Endothelial cell of umbilical vein (primary cell): ENCODE measurements around the gene ACTG2. TPM values are rescaled to one million over a fixed set of nuclear protein-coding genes. Genes with fewer than 3 reads are reported as not detected.

ENCODE experiments used
- BruUV-seq: library from RNA; stranded (reverse); fragments of 400-500 nt; replicated peaks from 2 replicates; lab custom pipeline; 2021; lab: Mats Ljungman, UMichigan
- CTCF ChIA-PET: fragments of 300-600, 350-600 bp; sonication (Branson Sonifier 250); formaldehyde crosslinking; loops from one replicate; lab custom pipeline; 2021; ENCODE audit warnings: antibody characterized with exemption, inconsistent platforms; lab: Charles Lee
- POLR2A ChIA-PET: fragments of 300-600, 350-600 bp; sonication (Branson Sonifier 250); formaldehyde crosslinking; loops from one replicate; lab custom pipeline; 2021; ENCODE audit warnings: antibody characterized with exemption, inconsistent platforms; lab: Charles Lee
- DNase-seq: peaks from one replicate; pipeline ENCODE4 v3.0.0-alpha.2; 2011; ENCODE audit warnings: low read depth, low spot score
- FAIRE-seq: peaks from 2 replicates; lab custom pipeline; 2011; peaks lifted over from hg19 to GRCh38; lab: Jason Lieb, UNC
- H2AFZ ChIP-seq: 2 replicates; pipeline ENCODE4 v1.6.0; 2012; ENCODE audit warnings: low read depth, low read length, control low read depth, inconsistent platforms
- H3K27ac ChIP-seq: 2 replicates; pipeline ENCODE4 v1.5.1; 2011; ENCODE audit warnings: low read depth, mild to moderate bottlenecking, control low read depth, low read length, moderate library complexity; ENCODE audit not compliant: insufficient read depth
- H3K27me3 ChIP-seq, 2 experiments: 2 replicates each; pipeline versions ENCODE4 v1.6.0 to v1.6.1; 2011; ENCODE audit warnings: low read length in 2 of 2, mixed read lengths in 1 of 2; ENCODE audit not compliant: control insufficient read depth in 2 of 2, insufficient read depth in 2 of 2
- H3K36me3 ChIP-seq, 2 experiments: 2 replicates in 1 of 2; 3 replicates in 1 of 2; pipeline ENCODE4 v1.5.1; 2011; ENCODE audit warnings: low read length in 2 of 2, mild to moderate bottlenecking in 1 of 2, moderate library complexity in 1 of 2; ENCODE audit not compliant: control insufficient read depth in 2 of 2, insufficient read depth in 2 of 2; ENCODE audit errors: extremely low read depth in 1 of 2
- H3K4me1 ChIP-seq: 3 replicates; pipeline ENCODE4 v1.5.1; 2011; ENCODE audit warnings: mild to moderate bottlenecking, low read length; ENCODE audit not compliant: control insufficient read depth, insufficient read depth; ENCODE audit errors: extremely low read depth
- H3K4me2 ChIP-seq: 2 replicates; pipeline ENCODE4 v1.6.1; 2011; ENCODE audit warnings: low read length, control low read depth, mixed read lengths; ENCODE audit not compliant: insufficient read depth
- H3K4me3 ChIP-seq, 3 experiments: fragments of 200-600 bp in 1 of 3; sonication (generic), shearing (Covaris generic) in 1 of 3; replicated peaks in 1 of 3; 2 replicates each; pipeline ENCODE4 v1.5.1; 2011 to 2016; ENCODE audit warnings: control low read depth in 3 of 3, low read length in 3 of 3, mild to moderate bottlenecking in 2 of 3, inconsistent platforms in 1 of 3, low read depth in 1 of 3, moderate library complexity in 1 of 3; ENCODE audit not compliant: insufficient read depth in 1 of 3
- H3K79me2 ChIP-seq: 2 replicates; pipeline ENCODE4 v1.6.0; 2012; ENCODE audit warnings: low read length, inconsistent platforms; ENCODE audit not compliant: control insufficient read depth, insufficient read depth
- H3K9ac ChIP-seq: replicated peaks from 2 replicates; pipeline ENCODE3; 2011; ENCODE audit warnings: low read length, control low read depth; ENCODE audit not compliant: insufficient read depth; ENCODE audit errors: extremely low read depth
- H3K9me1 ChIP-seq: replicated peaks from 3 replicates; pipeline ENCODE4 v1.6.0; 2011; ENCODE audit warnings: mild to moderate bottlenecking, low read length; ENCODE audit not compliant: control insufficient read depth, insufficient read depth; ENCODE audit errors: extremely low read depth
- H3K9me3 ChIP-seq: replicated peaks from 2 replicates; pipeline ENCODE4 v1.5.1; 2012; ENCODE audit warnings: low read length, inconsistent platforms; ENCODE audit not compliant: control insufficient read depth, insufficient read depth
- H4K20me1 ChIP-seq: replicated peaks from 2 replicates; pipeline ENCODE3; 2011; ENCODE audit warnings: mild to moderate bottlenecking, low read length; ENCODE audit not compliant: control insufficient read depth, insufficient read depth; ENCODE audit errors: extremely low read depth
- EZH2 ChIP-seq: IDR thresholded peaks from 2 replicates; pipeline ENCODE4 v1.6.1; 2012; ENCODE audit warnings: borderline replicate concordance, low read depth, mild to moderate bottlenecking, moderate library complexity, low read length, inconsistent platforms; ENCODE audit not compliant: severe bottlenecking
- FOS ChIP-seq: IDR thresholded peaks from 2 replicates; pipeline ENCODE4 v1.6.1; 2011; ENCODE audit warnings: mild to moderate bottlenecking, low read length, moderate library complexity, borderline replicate concordance; ENCODE audit not compliant: insufficient read depth
- GATA2 ChIP-seq: IDR thresholded peaks from 2 replicates; pipeline ENCODE4 v1.7.0; 2011; ENCODE audit warnings: low read depth, mild to moderate bottlenecking, moderate library complexity, mixed read lengths, low read length; ENCODE audit not compliant: insufficient read length, insufficient read depth
- JUN ChIP-seq: IDR thresholded peaks from 2 replicates; pipeline ENCODE4 v1.6.1; 2011; ENCODE audit warnings: borderline replicate concordance, low read depth; ENCODE audit not compliant: insufficient read length, insufficient read depth
- MYC ChIP-seq: IDR thresholded peaks from one replicate; pipeline ENCODE4 v1.6.1; 2011; ENCODE audit warnings: mild to moderate bottlenecking, low read depth, low read length
- POLR2A ChIP-seq: IDR thresholded peaks from 2 replicates; pipeline ENCODE4 v1.6.1; 2012; ENCODE audit warnings: low read depth, mild to moderate bottlenecking, control low read depth, low read length
- POLR2AphosphoS5 ChIP-seq: IDR thresholded peaks from 2 replicates; pipeline ENCODE4 v1.6.1; 2012; ENCODE audit warnings: low read depth, mild to moderate bottlenecking, control low read depth, low read length, moderate library complexity; ENCODE audit not compliant: insufficient read depth
- dilution Hi-C: fragments of 300-500 bp; cut with MboI; formaldehyde crosslinking; loops from one replicate; pipeline ENCODE4 v1.15.0; 2019; ENCODE audit warnings: low sequenced_read_pairs; ENCODE audit not compliant: extremely low pct_ligation_motif_present
- intact Hi-C: fragments of 100-400 bp; cut with micrococcal nuclease; formaldehyde crosslinking; loops from one replicate; pipeline ENCODE4 v1.10.0; 2022
- polyA plus RNA-seq, 4 experiments: library from polyadenylated mRNA; depleted of rRNA in 3 of 4; stranded (reverse) in 3 of 4; unstranded in 1 of 4; fragments of >200 nt; gene quantifications; 2 replicates each; pipeline versions ENCODE4 v1.2.1 to v1.2.3, GENCODE V29; 2011 to 2012; ENCODE audit warnings: missing spikeins in 1 of 4
- total RNA-seq: library from RNA; stranded (reverse); gene quantifications from 2 replicates; pipeline ENCODE4 v1.2.3, GENCODE V29; 2021
- TF ChIP-seq, protein P1 (sequence below), 2 donors: IDR thresholded peaks; 1 replicate in 1 of 2; 2 replicates in 1 of 2; pipeline ENCODE4 v1.5.1; 2011; ENCODE audit warnings: low read length in 2 of 2, mild to moderate bottlenecking in 2 of 2, moderate library complexity in 2 of 2, control low read depth in 1 of 2, inconsistent platforms in 1 of 2, low read depth in 1 of 2; ENCODE audit not compliant: insufficient read depth in 1 of 2; ENCODE audit errors: extremely low read depth in 1 of 2
- TF ChIP-seq, protein P2 (sequence below): IDR thresholded peaks from 2 replicates; pipeline ENCODE4 v1.6.1; 2011; ENCODE audit not compliant: insufficient read depth, insufficient read length

The ACTG2 gene
- total and polyA plus RNA-seq, 2 donors (not counting 3 experiments of a cell fraction or from before 2014, with no cell fraction given) = not detected

DNA sequence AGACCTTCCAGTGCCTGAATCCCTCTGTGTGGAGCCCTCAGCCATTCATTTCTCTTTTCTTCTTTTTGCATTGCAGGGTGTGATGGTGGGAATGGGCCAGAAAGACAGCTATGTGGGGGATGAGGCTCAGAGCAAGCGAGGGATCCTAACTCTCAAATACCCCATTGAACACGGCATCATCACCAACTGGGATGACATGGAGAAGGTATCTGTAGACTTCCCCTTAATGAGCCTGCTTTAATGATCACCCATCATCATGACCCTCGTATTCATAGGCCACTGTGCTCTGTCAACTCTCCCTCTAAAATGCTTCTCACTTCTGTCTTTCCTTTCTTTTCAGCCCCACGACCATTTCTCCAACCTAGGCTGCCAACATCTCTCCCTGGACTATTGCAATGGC, 9.5 kb downstream of the ACTG2 start:
- CTCF ChIA-PET = no interaction called here
- H3K27ac ChIP-seq = no peak overlapping the region
- H3K27me3 ChIP-seq = peaks cover 11 to 18% of the 10 kb centered on the region in 2 experiments
- DNase-seq (no peak), FAIRE-seq (no peak)
- no peak overlapping the region for H3K9ac ChIP-seq
- H3K9me3 ChIP-seq = no peaks in the 10 kb centered on the region
- no peak overlapping the region for H3K4me2 ChIP-seq
- no peak for TF ChIP-seq POLR2A
- TF ChIP-seq, protein P1, sequence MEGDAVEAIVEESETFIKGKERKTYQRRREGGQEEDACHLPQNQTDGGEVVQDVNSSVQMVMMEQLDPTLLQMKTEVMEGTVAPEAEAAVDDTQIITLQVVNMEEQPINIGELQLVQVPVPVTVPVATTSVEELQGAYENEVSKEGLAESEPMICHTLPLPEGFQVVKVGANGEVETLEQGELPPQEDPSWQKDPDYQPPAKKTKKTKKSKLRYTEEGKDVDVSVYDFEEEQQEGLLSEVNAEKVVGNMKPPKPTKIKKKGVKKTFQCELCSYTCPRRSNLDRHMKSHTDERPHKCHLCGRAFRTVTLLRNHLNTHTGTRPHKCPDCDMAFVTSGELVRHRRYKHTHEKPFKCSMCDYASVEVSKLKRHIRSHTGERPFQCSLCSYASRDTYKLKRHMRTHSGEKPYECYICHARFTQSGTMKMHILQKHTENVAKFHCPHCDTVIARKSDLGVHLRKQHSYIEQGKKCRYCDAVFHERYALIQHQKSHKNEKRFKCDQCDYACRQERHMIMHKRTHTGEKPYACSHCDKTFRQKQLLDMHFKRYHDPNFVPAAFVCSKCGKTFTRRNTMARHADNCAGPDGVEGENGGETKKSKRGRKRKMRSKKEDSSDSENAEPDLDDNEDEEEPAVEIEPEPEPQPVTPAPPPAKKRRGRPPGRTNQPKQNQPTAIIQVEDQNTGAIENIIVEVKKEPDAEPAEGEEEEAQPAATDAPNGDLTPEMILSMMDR (IDR thresholded peaks at IDR 0.05; ENCODE audit: extremely low read depth in 1 of 2, insufficient read depth in 1 of 2, low read depth in 1 of 2, low read length in 2 of 2) = no peak
- TF ChIP-seq POLR2AphosphoS5 = no peak
- TF ChIP-seq, protein P2, sequence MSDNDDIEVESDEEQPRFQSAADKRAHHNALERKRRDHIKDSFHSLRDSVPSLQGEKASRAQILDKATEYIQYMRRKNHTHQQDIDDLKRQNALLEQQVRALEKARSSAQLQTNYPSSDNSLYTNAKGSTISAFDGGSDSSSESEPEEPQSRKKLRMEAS = no peak
- no peak for TF ChIP-seq FOS
- no peak for TF ChIP-seq JUN
- no peak for TF ChIP-seq EZH2
- no peak for TF ChIP-seq GATA2
- TF ChIP-seq MYC = no peak
- H2AFZ ChIP-seq = no peak overlapping the region
- intact Hi-C loops (no loop called here), dilution Hi-C loops (no loop called here)
- POLR2A ChIA-PET = no interaction called here
- no peaks in the 10 kb centered on the region for H3K79me2 ChIP-seq
- no peaks in the 10 kb centered on the region for H3K36me3 ChIP-seq
- no TSS peak for BruUV-seq
- no peak overlapping the region for H3K4me3 ChIP-seq
- H4K20me1 ChIP-seq = no peaks in the 10 kb centered on the region
- H3K4me1 ChIP-seq = no peaks in the 10 kb centered on the region
- no peaks in the 10 kb centered on the region for H3K9me1 ChIP-seq
